ENCODE measurements around the gene TBC1D2. TPM values are rescaled to one million over a fixed set of nuclear protein-coding genes. Genes with fewer than 3 reads are reported as not detected.

TBC1D2 gene
- total RNA-seq, 4 donors from 2014 or later, result 29.9 to 61.8 (median 41.0) TPM

DNA sequence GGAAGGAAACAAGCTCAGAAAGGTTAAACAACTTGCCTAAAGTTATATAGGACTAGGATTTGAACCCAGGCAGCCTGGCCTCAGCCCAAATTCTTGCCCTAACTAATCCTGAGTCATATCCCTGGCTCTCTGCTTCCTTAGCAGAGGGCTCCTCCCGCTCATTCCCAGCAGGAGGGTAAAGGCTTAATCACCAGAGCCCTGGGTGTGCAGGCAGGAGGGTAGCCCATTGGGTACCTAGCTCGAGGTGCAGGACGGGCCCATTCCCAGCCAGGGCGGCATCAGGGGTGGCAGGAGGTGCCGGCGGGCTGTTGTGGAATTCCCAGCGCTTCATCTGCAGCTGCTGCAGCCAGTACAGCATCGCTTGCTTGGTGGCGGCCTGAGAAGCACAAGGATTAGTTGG lies 3.9 kb downstream of the TBC1D2 start:
- Histone ChIP-seq H3K27me3 (no peaks in the 10 kb centered on the region), H3K9me3 (no peaks in the 10 kb centered on the region), H3K4me1 (peaks cover 0 to 63% (median 11%) of the 10 kb centered on the region in 4 donors), H3K36me3 (peaks cover 0 to 37% (median 0%) of the 10 kb centered on the region in 3 donors), H3K27ac (peak overlapping the region in 2 of 4 donors; percentile 4 to 37), H3K4me3 (no peak overlapping the region)
- 90 to 91% methylated on average over 9 of the region's 9 CpGs for WGBS, 2 donors
- TF ChIP-seq, protein P1, sequence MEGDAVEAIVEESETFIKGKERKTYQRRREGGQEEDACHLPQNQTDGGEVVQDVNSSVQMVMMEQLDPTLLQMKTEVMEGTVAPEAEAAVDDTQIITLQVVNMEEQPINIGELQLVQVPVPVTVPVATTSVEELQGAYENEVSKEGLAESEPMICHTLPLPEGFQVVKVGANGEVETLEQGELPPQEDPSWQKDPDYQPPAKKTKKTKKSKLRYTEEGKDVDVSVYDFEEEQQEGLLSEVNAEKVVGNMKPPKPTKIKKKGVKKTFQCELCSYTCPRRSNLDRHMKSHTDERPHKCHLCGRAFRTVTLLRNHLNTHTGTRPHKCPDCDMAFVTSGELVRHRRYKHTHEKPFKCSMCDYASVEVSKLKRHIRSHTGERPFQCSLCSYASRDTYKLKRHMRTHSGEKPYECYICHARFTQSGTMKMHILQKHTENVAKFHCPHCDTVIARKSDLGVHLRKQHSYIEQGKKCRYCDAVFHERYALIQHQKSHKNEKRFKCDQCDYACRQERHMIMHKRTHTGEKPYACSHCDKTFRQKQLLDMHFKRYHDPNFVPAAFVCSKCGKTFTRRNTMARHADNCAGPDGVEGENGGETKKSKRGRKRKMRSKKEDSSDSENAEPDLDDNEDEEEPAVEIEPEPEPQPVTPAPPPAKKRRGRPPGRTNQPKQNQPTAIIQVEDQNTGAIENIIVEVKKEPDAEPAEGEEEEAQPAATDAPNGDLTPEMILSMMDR (IDR thresholded peaks at IDR 0.05), result no peak
- no peak for TF ChIP-seq EP300 (IDR thresholded peaks at IDR 0.05)
- DNase-seq (ENCODE audit: low spot score in 2 of 2), result no peak

DNA sequence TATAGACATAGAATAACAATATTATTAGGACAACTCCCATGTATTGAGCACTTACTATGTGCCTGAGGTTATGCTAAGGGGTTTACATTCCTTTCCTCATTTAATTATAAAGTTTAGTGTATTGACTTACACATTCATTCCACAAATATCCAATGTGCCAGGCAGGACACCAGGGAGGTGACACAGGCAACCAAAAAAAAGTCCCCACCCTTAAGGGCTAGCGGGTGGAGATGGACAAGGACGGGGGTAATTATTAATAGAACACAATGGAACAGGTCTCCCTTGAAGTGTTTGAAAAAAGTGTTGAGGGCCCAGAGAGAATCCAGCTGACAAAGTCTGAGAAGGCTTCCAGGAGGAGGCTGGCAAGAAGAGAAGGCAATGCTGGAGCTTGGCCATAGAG lies 5.7 kb downstream of the TBC1D2 start:
- H3K27ac ChIP-seq, result peak overlapping the region in 2 of 4 donors; percentile 76
- peaks cover 0 to 44% (median 0%) of the 10 kb centered on the region in 3 donors for H3K36me3 ChIP-seq
- H3K4me1 ChIP-seq, result peaks cover 0 to 59% (median 10%) of the 10 kb centered on the region in 4 donors
- no peak for DNase-seq (ENCODE audit: low spot score in 2 of 2)
- no peak overlapping the region for H3K4me3 ChIP-seq
- no peak for TF ChIP-seq EP300 (IDR thresholded peaks at IDR 0.05)
- no peak for TF ChIP-seq POLR2A (IDR thresholded peaks at IDR 0.05)
- TF ChIP-seq, protein P1 (IDR thresholded peaks at IDR 0.05), result no peak
- no peaks in the 10 kb centered on the region for H3K9me3 ChIP-seq
- no peaks in the 10 kb centered on the region for H3K27me3 ChIP-seq
- 79 to 85% methylated on average over 2 of the region's 2 CpGs for WGBS, 2 donors

DNA sequence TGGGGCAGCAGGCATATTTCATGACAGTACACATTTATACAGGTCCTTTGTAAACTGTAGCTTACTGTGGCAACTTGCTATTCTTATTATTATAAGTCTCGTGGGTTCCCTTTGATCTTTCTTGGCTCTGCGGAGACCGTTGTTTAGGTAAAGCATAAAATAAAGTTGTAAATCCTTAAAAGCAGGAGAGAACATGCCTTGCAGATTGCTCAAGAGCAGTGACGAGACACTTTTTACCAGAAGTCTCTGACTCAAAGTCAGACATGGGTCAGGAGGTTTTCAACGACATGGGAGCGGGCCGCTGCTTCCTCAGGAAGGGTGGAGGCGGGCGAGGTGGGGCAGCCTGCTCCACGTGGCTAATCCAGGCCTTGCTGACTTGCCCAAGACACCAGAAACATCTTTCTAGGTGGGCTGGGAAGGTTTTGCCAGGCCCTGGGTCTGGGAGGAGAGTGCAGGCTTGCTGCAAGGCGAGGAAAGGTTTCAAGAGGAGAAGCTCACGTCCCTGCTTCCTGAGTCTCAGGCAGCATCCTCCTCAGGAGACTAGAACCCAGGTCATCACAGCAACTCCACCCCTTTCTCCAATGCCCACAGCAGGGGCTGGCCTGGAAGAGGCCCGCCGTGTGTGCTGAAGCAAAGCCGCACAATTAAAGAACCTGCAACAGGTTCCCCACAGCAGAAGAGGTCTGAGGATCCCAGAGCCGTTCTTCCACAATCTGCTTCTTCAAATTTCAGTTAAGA lies 6.5 kb downstream of the TBC1D2 start:
- TF ChIP-seq POLR2A (IDR thresholded peaks at IDR 0.05) (no peak), EP300 (IDR thresholded peaks at IDR 0.05) (peak; percentile 87 to 92)
- TF ChIP-seq, protein P1 (IDR thresholded peaks at IDR 0.05), result no peak
- peak in 1 of 2 donors; percentile 67 for DNase-seq (ENCODE audit: low spot score in 2 of 2)
- WGBS, 2 donors, result 57 to 64% methylated on average over 16 of the region's 16 CpGs
- no peaks in the 10 kb centered on the region for H3K9me3 ChIP-seq
- peaks cover 0 to 47% (median 0%) of the 10 kb centered on the region in 3 donors for H3K36me3 ChIP-seq
- peaks cover 0 to 53% (median 6%) of the 10 kb centered on the region in 4 donors for H3K4me1 ChIP-seq
- H3K4me3 ChIP-seq, result no peak overlapping the region
- no peaks in the 10 kb centered on the region for H3K27me3 ChIP-seq
- H3K27ac ChIP-seq, result peak overlapping the region in 3 of 4 donors; percentile 22 to 76 (median 76)

DNA sequence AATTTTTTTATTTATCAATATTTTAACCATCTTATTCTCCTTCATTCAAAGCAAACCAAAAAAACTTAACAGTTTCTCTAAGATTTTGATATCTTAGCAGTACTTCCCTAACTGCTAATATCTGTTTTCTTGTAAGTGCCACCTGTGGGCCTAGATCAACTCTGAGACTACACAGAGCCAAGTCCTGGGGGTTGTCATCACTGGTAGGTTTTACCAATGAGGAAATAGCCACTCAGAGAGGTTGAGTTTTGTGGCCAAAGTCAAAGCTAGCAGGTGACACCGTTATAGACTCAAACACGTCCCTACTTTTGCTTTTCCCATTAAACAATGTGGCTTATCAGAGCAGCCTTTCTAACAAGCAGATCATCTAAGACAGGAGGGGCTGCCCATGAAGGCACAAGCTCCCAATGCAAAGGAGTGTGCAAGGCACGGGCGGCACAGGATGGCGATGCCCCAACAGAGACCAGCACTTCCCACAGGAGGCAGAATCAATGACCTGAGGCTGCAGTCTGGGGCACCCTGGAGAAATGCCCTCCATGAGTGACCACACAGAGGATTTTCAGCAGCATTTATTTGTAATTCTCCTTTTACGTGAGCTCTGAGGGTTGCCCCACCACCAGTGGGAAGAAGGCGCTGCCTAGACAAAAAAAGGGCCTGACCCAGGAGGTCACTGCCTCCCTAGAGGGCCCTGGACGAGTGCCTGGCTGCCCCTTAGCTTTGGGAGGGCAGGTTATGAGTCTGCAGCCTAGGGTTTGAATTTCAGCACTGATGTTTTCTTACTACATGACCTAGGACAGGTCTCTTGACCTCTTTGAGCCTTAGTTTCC lies 7.4 kb downstream of the TBC1D2 start:
- H3K36me3 ChIP-seq, result peaks cover 0 to 55% (median 0%) of the 10 kb centered on the region in 3 donors
- no peaks in the 10 kb centered on the region for H3K9me3 ChIP-seq
- TF ChIP-seq EP300 (IDR thresholded peaks at IDR 0.05) (no peak), POLR2A (IDR thresholded peaks at IDR 0.05) (no peak)
- TF ChIP-seq, protein P1 (IDR thresholded peaks at IDR 0.05), result no peak
- no peak for DNase-seq (ENCODE audit: low spot score in 2 of 2)
- WGBS, 2 donors, result 73 to 78% methylated on average over 8 of the region's 8 CpGs
- no peak overlapping the region for H3K4me3 ChIP-seq
- peaks cover 0 to 47% (median 5%) of the 10 kb centered on the region in 4 donors for H3K4me1 ChIP-seq
- H3K27me3 ChIP-seq, result no peaks in the 10 kb centered on the region
- H3K27ac ChIP-seq, result peak overlapping the region in 3 of 4 donors; percentile 58 to 76 (median 76)
